ENCODE measurements around the gene PRRC2B.
"Not testable (repeated sequence)": the region's sequence is repeated elsewhere in the genome, so short reads cannot be mapped to it uniquely, and the experiment has no call there.

The PRRC2B gene

GRCh38 chr9:131492070-131492469 lies 98.2 kb downstream of the PRRC2B start:
- no peak for DNase-seq

GRCh38 chr9:131494296-131494870 lies 100.5 kb downstream of the PRRC2B start:
- DNase-seq = no peak

GRCh38 chr9:131495785-131496184 lies 101.9 kb downstream of the PRRC2B start:
- no peak for DNase-seq

GRCh38 chr9:131496844-131497405 lies 103.0 kb downstream of the PRRC2B start:
- no peak for DNase-seq

DNA sequence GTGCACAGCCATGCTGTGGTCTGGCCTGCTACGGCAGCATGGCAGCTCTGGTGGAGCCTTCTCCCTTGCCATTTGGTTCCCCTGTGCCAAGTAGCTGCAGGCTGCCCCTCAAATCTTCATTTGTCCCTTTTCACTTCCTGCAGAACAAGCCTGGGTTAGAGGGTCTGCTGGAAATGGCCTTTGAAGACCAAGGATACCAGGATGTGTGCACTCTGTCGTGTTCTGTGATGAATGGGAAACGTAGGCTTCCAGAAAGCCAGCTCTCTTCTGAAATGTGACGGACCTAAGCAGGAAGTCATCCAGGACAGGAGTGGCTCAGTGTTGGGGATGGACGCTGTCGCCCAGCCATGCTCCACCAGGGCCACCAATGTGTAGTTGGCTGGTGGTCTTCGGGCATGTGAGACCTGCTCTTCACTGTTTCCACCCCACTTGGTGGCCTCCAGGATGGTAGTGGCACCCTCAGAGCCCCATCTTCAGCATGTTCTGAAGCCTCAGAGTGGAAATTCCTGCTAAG lies 105.4 kb downstream of the PRRC2B start:
- DNase-seq = no peak

DNA sequence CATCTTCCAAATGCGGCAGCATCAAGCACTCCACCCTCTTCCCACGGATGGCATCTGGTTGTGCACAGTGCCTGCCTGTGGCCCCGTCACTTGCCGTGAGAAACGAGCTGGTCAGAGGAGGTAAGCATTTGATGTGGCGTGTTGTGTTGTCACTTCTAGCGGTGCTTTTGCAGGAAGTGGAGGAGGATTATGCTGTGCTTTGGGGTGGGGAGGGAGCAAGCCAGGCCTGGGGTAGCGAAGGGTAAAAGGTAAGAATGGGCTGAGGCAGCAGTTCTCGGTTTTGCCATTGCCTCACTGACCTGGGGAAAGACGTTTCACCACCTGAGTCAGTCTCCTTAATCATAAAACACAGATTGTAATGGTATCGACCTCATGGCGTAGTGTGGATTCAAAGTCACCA lies 106.5 kb downstream of the PRRC2B start:
- no peak for DNase-seq

- DNase-seq = peak; percentile 26
Observed at GRCh38 chr9:131500939-131501541, 107.2 kb downstream of the PRRC2B start.

- peak; percentile 84 for DNase-seq
Observed at GRCh38 chr9:131502781-131503625, 109.1 kb downstream of the PRRC2B start, which contains the start of gene POMT1. Gene POMT1, plus strand, starts transcription at chr9:131502918. Its CDS starts 1,301 bp downstream, at chr9:131504219.

DNA sequence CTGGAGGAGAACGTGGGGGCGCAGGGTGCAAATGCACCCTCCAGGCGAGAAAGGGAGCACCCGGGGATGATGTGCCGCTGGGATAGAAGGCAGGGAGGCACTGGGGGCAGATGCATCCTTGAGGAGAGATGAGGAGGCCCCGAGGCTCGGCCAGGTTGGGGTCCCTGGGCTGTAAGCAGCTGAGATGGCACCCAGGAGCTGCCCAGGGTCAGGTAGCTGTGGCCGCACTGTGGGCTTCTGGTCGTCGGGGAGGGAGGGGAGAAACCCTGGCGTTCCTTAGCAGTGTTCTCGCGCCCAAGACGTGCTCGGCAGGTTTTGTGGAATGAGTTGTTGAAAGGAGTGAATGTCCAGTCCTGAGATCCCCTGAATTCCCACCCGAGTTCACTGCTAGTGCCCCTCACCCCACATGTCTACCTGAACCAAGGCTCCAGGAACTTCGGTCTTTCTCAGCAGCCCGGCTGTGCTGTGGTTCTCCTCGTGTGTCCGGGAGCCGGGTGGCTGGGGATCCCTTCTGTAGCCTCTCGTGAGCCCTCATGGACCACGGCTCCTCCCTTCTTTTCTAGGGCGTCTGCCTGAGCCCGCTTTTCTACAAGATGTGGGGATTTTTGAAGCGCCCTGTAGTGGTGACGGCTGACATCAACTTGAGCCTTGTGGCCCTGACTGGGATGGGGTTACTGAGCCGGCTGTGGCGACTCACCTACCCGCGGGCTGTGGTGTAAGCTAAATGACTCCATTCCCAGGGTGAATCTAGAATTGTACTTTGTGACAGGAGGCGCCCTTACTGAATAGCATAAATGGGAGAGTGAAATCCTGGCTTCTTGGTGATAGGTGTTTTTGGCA lies 110.0 kb downstream of the PRRC2B start:
- DNase-seq = peak; percentile 2

DNA sequence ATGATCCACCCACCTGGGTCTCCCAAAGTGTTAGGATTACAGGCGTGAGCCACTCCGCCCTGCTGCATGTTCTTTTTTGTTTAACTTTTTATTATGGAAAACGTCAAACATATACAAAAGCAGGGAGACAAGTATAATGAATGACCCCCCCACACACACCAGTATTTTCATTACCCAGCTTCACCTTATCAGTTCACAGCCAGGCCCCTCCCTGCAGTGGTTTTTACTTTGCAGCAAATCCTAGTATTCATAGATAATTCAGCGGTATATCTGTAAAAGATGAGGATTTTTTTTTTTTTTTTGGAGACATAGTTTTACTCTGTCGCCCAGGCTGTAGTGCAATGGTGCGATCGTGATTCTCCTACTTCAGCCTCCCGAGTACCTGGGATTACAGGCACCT lies 111.1 kb downstream of the PRRC2B start:
- peak; percentile 34 for DNase-seq

- no peak for DNase-seq
Observed at GRCh38 chr9:131511416-131511815, 117.5 kb downstream of the PRRC2B start.

DNA sequence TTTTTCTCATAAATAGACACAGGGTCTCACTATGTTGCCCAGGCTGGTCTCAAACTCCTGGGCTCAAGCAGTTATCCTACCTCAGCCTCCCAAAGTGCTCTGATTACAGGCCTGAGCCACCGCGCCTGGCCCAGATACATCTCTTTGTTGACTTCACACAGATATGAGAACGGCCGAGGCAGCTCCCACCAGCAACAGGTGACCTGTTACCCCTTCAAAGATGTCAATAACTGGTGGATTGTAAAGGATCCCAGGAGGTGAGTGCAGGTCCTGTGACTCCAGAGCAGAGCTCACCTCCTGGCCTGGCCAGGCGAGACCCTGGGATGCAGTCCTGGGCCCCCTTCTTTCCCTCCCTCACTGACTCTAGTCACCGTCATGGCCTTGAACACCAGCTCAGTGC lies 118.0 kb downstream of the PRRC2B start:
- DNase-seq = no peak

DNA sequence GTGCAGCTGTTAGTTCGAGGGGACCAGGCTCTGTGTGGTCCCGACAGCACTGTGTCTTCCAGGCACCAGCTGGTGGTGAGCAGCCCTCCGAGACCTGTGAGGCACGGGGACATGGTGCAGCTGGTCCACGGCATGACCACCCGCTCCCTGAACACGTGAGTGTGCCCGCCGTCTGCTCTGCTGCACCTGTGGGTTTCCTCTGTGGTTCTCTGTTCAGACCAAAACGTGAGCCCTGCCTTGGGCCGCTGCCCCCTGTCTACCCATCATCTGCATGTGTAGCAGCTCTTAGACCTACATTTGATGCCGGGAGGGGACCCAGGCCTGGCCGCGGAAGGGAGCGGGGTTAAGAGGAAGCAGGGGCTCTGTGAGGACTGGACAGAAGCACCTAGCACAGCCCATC lies 119.3 kb downstream of the PRRC2B start:
- DNase-seq = no peak

DNA sequence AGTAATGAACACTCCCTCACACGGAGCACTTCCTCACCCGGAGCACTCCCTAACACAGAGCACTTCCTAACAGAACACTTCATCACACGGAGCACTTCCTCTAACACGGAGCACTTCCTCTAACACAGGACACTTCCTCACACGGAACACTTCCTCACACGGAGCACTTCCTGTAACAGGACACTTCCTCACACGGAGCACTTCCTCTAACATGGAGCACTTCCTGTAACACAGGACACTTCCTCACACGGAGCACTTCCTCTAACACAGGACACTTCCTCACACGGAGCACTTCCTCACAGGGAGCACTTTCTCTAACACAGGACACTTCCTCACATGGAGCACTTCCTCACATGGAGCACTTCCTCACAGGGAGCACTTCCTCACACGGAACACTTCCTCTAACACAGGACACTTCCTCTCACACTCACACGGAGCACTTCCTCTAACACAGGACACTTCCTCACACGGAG lies 121.7 kb downstream of the PRRC2B start:
- DNase-seq = not testable (repeated sequence)

DNA sequence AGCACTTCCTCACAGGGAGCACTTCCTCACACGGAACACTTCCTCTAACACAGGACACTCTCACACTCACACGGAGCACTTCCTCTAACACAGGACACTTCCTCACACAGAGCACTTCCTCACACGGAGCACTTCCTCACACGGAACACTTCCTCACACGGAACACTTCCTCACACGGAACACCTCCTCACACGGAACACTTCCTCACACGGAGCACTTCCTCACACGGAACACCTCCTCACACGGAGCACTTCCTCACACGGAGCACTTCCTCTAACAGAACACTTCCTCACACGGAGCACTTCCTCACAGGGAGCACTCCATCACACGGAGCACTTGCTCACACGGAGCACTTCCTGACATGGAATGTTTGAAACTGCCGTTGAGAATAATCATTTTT lies 122.2 kb downstream of the PRRC2B start:
- DNase-seq = no peak

DNA sequence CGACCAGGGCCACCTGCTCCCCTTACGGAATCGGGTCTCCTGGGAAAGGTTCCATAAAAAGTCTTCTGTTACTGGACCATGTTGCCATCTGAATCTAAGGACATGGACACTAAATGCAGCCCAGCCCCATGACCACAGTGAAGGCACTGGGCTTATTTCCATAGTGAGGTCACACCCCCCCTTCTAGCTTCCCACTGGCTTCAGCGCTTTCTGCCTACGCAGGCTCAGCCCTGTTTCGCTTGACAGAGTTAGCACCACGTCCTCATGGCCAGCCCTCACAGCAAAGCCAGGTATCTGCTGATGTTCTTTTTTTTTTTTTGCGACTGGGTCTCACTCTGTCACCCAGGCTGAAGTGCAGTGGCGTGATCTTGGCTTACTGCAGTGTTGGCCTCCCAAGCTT lies 123.0 kb downstream of the PRRC2B start:
- DNase-seq = no peak

DNA sequence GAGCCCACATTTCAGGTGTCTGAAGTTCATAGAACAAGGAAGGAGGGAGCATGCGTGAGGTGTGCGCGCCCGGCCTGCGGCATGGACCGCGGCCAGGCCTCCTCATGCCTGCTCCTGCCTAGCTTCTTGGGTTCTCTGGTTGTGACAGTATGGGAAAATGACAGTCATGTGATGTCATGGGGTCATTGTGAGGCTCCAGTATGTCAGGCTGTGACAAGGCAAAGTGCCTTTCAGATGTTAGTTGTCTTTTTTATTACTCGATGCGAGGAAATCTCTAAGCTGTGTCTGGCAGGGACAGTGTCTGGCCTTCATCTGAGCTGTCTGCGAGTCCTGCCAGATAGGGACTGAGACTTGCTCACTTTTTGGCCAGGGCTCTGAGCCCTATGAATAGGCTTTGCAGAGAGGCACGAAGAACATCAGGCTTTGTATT lies 123.9 kb downstream of the PRRC2B start:
- no peak for DNase-seq

GRCh38 chr9:131518553-131518952 lies 124.7 kb downstream of the PRRC2B start:
- DNase-seq = no peak

DNA sequence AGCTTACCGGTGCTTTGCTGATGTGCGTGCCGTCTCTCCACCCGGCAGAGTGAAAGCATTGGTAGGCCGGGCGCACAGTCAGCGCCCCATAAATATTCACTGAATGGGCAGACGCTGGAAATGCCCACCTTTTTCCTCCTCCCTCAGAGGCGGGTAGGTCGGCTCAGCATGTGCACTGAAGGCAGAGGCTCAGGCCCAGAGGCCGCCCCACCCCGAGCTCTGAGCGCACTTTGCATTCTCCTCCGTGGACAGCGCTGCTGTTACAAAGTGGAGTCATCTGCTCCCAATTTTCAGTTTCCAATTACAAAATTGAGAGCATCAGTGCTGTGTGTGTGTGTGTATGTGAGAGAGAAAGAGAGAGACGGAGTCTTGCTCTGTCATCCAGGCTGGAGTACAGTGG lies 126.6 kb downstream of the PRRC2B start:
- DNase-seq = no peak

- DNase-seq = no peak
Observed at GRCh38 chr9:131521203-131521602, 127.3 kb downstream of the PRRC2B start.

GRCh38 chr9:131521822-131522221 lies 127.9 kb downstream of the PRRC2B start:
- DNase-seq = no peak

Data from OCI-M1 (cell line).